ENCODE results near the gene FOXO3.

The FOXO3 gene

GRCh38 chr6:108627692-108628550 lies 67.2 kb downstream of the FOXO3 start:
- no peak for TF ChIP-seq CTCF (conservative IDR thresholded peaks at IDR 0.05; ENCODE audit: low read depth, low read length)
- no peak overlapping the region for H3K4me3 ChIP-seq (ENCODE audit: low read depth, low read length)
- peak; percentile 48 for DNase-seq (ENCODE audit: low read depth)

GRCh38 chr6:108630050-108630714 lies 69.5 kb downstream of the FOXO3 start:
- no peak for TF ChIP-seq CTCF (conservative IDR thresholded peaks at IDR 0.05; ENCODE audit: low read depth, low read length)
- DNase-seq (ENCODE audit: low read depth) = no peak
- H3K4me3 ChIP-seq (ENCODE audit: low read depth, low read length) = no peak overlapping the region

GRCh38 chr6:108632441-108632840 lies 71.7 kb downstream of the FOXO3 start:
- no peak overlapping the region for H3K4me3 ChIP-seq (ENCODE audit: low read depth, low read length)
- TF ChIP-seq CTCF (conservative IDR thresholded peaks at IDR 0.05; ENCODE audit: low read depth, low read length) = no peak
- DNase-seq (ENCODE audit: low read depth) = no peak

GRCh38 chr6:108633436-108633835 lies 72.7 kb downstream of the FOXO3 start:
- TF ChIP-seq CTCF (conservative IDR thresholded peaks at IDR 0.05; ENCODE audit: low read depth, low read length) = no peak
- no peak overlapping the region for H3K4me3 ChIP-seq (ENCODE audit: low read depth, low read length)
- no peak for DNase-seq (ENCODE audit: low read depth)

- DNase-seq (ENCODE audit: low read depth) = no peak
- no peak overlapping the region for H3K4me3 ChIP-seq (ENCODE audit: low read depth, low read length)
- no peak for TF ChIP-seq CTCF (conservative IDR thresholded peaks at IDR 0.05; ENCODE audit: low read depth, low read length)
Observed at GRCh38 chr6:108635505-108636226, 74.9 kb downstream of the FOXO3 start.

GRCh38 chr6:108637963-108638362 lies 77.2 kb downstream of the FOXO3 start:
- DNase-seq (ENCODE audit: low read depth) = no peak
- no peak overlapping the region for H3K4me3 ChIP-seq (ENCODE audit: low read depth, low read length)
- no peak for TF ChIP-seq CTCF (conservative IDR thresholded peaks at IDR 0.05; ENCODE audit: low read depth, low read length)

All from choroid plexus epithelial cell (primary cell).